ENCODE results near the gene CASP6.

DNA sequence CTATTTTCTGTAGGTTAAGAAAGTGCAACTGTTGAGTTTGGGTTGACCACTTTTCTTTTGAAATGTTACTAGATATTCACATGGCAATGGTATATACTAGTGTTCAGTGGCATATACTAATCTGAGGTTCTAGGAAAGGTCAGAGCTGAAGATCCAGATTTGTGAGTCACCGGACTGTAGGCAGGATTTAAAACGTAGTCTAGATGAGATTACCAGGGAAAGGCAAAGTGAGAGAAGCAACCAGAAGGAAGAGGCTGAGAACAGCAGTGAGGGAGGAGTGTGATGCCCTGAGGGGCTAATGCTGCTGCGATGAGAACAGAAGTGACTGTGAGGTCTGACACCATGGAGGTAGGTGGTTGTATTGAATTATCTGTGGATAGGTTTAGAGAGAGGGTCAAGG lies 36.3 kb upstream of the CASP6 start:
- TF ChIP-seq, protein P1, sequence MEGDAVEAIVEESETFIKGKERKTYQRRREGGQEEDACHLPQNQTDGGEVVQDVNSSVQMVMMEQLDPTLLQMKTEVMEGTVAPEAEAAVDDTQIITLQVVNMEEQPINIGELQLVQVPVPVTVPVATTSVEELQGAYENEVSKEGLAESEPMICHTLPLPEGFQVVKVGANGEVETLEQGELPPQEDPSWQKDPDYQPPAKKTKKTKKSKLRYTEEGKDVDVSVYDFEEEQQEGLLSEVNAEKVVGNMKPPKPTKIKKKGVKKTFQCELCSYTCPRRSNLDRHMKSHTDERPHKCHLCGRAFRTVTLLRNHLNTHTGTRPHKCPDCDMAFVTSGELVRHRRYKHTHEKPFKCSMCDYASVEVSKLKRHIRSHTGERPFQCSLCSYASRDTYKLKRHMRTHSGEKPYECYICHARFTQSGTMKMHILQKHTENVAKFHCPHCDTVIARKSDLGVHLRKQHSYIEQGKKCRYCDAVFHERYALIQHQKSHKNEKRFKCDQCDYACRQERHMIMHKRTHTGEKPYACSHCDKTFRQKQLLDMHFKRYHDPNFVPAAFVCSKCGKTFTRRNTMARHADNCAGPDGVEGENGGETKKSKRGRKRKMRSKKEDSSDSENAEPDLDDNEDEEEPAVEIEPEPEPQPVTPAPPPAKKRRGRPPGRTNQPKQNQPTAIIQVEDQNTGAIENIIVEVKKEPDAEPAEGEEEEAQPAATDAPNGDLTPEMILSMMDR (IDR thresholded peaks at IDR 0.05) = no peak
- no peak for TF ChIP-seq EP300 (IDR thresholded peaks at IDR 0.05)
- no peak for TF ChIP-seq POLR2A (IDR thresholded peaks at IDR 0.05; ENCODE audit: low read depth)
- TF ChIP-seq POLR2AphosphoS5 (IDR thresholded peaks at IDR 0.05) = no peak

All from esophagus muscularis mucosa (tissue), 4 donors.